ENCODE results near the gene STK39.
A peak's percentile ranks its signal among the peaks of the same experiment; 100 is the strongest.

Gene STK39

DNA sequence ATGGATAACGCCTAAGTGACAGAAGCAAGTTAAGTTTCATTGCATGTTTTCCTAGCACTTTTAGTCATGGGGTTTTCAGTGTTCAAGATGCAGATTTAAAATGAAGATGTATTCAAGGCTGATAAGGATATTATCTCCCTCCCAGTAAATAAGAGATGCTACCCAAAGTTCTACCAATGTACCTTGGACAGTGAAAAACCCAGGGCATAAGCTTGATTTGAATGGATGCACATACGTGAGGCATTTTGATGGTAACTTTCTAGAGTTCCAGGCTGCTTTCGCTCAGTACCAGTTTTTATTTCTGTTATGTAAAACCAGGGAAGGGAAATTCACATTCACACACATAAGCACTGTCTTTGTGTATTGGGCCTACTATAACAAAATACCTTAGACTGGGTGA, 90.3 kb downstream of the STK39 start:
- no peak for DNase-seq

DNA sequence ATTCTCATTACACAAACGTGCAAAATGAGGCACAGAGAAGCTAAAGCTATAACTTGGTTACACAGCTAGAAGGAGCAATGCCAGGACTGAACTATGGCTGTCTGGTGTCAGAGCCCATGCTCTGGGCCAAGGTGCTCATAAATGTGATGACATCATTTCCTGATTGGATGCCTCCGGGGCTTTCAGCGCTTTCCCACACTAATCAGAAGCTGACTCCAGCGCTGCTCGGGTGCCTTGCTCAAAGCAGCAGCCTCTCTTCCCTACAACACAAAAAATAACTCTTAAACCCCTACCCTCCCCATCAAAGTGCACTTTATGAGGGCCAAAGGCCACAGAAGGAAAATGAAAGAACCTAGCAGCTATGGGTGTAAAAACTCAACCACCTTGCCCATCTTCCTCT, 90.7 kb downstream of the STK39 start:
- no peak for DNase-seq

DNA sequence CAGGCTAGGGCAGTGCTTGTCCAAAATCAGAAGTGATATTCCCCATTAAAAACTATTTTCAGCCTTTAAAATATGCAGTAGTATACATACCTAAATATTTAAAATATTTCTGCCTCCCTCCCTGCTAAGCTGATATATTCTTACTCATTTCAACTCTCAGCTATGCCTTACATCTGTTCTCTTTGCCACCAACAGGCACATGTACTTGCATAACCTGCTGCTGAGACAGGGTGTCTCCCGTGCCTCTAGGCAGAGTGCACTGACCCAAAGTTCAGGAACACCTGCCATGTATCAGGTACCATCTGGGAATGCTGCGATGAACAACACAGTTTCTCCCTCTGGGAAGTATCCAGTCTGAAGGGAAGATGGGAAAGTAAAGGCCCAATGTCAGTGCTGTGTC, 91.7 kb downstream of the STK39 start:
- no peak for DNase-seq

DNA sequence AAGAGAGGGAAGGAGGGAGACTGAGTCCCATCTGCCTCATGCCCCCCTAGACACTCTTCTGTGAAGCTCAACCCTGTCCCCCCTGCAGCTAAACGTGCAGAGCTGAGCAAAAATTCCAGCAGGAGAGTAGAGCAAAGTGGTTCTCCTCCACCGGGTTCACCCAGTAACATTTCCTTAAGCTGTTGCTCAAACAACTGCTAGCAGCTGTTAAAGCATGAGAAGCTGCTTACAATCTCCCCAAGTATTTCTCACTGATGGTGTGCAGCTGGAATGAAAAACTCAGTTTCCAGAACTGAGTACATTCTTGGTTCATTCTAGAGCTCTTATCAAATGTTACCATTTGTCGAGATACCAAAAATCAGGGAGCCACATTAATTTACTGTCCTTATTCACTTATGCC, 92.3 kb downstream of the STK39 start:
- DNase-seq, result no peak

DNA sequence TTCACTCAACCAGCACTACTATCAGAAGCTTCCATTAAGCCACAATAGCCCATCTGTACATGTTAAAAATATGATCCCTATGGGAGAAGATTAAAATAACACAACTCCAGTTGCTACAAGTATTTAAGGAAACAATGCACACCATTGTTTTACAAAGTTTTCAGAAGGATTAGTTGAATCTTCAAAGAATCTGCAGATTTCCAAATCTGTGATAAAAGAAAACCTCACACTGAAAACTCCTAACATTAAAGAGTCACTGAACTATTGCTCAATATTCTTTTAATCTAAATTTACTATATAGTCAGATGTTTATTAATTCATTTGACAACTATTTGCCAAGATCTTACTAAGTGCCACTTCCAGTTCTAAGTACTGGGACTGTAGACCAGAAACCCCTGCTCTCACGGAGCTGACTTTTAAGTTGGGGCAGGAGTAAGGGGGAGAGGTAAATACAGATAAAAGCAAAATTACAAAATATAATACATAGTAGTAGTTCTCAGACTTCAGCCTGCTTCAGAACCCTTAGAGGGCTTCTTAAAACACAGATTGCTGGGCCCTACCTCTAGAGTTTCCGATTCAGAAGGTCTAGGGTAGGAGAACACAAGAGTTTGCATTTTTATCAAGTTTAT, 94.4 kb downstream of the STK39 start:
- DNase-seq, result no peak

DNA sequence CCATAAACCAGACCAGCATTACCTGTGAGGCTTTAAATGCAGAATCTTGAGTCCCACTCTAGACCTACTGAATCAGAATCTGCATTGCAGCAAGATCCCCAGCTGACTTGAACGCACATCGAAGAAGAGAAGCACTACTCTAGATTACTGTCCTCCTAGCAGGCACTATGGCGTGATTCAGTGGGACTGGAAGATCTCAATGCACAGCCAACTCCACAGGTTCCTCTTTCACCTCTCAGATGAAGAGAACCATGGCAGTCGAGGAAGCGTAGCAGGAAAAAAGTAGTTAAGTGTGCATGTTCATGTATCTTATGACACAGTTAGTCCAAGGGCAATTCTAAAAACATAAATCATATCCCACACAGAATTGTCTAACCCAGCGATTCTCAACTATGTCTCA, 97.4 kb downstream of the STK39 start:
- no peak for DNase-seq

DNA sequence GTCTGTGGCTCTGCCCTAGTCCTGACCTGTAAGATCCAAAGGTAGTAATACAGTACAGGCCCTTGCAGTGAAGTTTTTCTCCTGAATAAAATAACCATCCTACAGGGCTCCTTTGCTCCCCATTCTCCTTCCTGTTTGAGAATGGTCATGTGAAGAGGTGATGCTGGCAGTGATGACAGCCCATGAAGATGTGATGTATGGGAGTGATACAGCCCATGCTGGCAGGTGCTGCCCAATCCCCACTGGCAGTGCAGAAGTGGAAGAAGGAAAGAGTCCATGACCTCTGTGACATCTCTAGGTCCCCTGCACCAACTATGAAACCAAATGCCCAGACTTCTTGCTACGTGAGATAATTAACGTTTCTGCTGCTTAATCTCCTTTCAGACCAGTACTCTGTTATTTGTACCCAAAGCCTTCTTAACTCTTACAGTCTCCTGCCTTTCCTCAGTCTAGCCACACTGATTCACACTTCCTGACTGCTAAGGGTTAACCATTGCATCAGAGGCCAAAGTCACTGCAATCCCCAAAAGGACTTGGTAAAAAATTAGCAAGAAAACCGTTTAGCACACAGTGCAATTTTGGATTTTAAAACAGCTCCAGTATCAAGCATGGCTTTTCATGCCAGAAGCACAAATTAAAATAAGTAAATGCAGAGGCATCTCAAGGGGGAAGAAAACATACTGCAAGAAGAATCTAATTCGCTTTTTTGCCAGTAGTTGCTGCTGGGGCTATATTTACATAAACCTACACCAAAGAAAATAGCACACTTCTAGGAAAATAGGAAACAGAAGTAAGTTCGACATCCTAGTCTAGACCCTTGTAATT, 98.0 kb downstream of the STK39 start:
- no peak for DNase-seq

DNA sequence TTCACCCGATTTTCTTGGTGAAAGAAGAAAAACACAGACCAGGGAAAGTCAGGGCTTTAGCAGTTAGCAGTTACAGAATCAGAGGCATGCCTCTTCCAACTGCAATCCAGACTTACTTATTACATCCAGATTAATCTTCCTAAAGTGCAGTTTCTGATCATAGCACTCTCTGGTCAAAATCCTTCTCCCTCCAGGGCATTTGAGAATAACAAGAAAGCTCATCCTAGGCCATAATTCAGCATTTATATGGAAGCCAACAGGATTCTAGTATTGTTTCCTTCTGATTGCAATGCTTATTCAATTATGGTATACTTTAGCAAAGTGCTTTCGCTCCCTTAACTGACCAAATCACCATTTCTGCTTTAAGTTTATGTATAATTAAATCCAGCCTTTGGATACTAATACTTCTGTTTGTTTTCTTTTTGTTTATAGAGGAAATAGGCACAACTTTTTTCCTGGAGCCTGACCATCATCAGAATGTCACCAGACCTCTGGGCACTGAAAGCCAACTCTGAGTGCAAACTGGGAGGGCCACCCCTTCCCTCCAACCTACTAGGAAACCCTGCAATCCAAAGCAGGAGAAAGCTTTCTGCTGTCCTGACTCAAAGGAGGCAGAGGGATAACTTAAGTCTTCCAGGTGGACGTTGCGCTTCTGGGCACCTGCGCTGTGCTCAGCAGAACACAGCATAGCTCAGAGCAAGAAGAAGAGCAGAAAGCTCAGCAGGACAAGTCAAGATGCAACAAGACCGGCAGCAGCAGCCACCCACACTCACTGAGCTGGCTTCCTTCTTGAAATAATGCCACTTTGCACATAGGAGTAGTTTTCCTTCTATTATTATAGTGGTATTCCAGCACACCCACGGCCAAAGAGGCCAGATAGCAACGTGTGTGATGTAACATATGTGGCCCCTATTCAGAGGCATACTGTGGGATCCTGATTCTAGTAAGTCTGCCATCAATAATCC, 99.3 kb downstream of the STK39 start:
- no peak for DNase-seq

DNA sequence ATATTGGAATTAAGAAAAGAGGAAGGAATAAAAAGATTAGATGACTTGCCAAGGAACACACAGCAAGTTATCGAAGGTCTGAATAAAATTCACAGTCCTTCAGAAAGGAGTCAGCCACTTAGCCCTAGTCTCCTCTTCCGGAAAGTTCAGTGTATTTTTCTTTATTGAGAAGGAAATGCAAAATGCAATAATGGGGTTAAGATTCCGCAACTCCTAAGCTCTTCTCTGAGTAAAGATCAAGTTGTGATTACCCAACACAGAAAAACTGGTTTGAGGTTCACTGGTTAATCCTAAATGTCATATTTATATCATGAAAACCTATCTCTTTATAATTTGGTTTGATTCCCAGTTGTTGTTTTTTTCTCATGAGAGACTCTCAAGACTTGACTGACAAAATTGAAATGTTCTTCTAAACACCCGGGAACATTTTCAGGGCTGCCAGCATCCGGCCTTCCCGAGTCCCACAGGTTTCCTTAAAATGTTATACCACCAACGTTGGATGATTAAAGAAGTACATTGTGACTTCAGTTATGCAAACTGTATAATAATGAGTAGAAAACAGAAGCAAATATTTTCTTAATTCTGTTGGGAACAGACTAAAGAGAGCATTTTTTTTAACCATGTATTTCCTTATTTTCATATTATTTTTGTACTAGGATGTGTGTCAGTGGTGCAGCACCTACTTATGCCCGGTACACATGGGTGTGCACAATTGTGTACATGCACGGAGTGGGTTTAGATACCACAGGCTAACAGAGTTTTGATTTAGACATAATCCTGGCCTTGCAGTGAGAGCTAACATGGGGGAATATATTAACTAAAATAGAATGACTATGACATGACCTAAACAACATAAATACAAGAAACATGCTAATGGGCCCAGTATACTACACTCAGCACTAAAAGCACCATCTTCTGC, 100.2 kb downstream of the STK39 start:
- no peak for DNase-seq

DNA sequence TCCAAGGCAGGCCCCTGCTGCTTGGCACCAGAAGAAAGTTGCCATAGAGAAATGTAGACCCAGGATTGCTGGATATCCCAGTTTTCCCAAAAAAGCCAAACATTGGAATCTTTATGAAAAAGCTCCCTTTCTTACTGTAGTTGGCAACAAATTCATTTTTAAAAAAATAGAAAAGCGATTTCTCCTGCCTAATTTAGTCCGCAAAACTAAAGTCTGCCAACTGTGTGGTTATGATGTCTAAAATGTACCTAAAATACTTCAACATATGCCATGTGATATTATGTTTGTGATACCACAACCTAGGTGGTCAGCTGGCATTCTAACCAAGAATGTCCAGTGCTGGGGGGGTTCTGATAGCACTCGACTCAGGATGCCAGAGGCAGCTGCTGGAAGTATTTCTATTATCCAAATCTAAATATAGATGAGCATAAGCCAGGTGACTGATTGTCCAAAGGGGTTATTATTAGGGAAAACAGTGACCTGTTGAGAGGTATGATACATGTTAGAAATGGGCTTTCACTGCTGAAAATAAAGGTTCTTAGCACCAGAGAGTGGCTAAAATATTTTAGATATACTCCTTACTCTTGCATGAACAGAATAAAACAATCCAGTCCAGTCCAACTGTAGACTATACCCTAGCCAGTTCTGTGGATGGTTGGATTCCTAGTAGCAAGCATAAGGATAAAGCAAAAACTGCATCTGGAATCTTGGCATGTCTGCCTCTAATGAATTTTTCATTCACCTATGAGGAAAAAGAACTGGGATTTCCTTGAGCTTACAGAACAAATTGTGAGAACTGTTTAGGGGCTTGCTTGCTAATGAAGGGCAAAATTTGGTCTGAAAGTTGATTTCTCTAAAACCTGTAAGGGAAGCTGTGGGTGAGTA, 101.7 kb downstream of the STK39 start:
- DNase-seq, result no peak

DNA sequence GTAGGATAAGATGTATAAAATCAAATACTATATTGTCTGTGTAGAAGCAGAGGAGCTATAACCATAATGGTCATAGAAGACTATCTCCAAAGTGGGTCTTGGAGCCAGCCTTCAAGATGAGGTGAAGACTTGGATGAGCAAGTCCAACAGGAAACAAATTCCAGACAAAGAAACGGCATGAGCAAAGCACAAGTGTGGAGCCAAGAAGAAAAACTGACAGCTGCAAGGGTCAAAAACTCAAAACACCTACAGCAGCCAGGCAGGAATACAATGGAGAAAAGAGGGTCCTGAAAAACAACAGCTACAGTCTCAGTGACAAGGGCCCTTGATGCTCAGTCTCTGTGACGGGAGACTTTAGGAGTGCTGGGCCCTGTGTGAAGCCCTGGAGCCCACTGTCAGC, 102.4 kb downstream of the STK39 start:
- DNase-seq, result no peak

DNA sequence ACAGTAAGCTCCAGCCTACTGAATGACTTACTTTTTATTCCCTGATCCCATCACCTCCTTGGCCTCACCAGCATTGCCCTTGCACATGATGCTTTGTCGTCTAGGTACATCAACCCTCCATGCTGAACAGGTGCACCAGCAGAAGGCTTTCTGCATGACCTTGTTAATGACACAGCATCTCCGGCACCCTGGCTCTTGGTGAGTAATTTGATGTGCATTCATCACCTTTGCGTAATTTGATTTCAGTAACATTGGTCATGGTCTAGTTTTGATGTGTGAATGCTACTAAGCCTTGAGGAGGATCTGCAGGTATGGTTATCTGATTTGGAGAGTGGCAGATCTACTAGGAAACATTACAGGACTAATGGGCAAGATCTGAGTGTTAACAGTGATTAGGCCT, 103.6 kb downstream of the STK39 start:
- no peak for DNase-seq

DNA sequence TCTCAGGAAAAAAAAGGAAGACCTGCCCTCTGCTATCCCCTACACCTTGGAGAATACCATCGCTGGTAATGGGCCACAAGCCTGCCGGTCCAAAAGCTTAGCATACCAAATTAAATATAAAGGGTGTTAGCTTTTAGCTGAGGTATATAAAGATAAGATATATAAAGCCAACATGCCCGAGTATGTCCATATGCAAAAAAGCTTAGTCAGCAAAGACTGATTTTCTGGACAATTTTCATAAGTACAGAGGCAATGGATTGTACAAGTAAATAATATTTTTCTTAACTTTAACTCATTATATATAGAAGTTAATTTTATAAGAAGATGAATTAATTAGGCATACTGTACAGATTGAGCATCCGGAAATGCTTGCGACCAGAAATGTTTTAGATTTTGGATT, 106.5 kb downstream of the STK39 start:
- no peak for DNase-seq

DNA sequence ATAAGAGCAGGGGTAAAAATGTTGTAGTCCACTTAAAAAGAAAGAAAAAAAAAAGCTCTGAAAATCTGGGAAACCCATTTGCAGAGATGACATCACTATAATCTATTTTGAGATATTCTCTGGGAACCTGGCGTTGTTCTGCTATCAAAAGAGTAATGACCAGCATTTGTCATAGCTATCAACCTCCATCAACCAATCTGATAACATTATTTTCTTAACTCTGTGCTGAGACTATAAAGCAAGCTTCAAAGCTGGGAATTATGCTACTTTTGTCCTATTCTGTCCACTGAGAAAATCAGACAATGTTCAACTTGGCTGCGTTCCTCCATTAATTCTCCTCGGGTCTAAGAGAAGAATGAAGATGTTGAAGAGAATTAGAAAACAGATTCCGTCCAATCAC, 107.5 kb downstream of the STK39 start:
- DNase-seq, result no peak

DNA sequence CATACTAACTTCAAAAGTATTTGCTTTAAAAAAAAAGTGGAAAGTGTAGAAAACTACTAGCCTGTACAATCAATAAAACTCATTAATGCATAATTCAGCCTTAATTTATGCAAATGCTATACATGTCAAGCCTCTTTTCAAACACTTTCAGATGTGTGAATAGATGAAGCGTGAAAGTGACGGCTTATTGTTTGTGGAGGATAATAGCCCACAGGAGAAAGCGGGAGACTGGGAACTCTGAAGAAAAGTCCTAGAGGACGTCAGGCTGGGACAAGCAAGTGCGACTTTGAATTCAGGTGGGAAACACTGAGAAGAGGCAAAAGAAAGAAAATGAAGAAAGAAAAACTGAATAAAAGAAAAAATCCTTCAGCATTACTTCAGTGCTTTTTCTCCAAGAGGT, 108.5 kb downstream of the STK39 start:
- DNase-seq, result no peak

DNA sequence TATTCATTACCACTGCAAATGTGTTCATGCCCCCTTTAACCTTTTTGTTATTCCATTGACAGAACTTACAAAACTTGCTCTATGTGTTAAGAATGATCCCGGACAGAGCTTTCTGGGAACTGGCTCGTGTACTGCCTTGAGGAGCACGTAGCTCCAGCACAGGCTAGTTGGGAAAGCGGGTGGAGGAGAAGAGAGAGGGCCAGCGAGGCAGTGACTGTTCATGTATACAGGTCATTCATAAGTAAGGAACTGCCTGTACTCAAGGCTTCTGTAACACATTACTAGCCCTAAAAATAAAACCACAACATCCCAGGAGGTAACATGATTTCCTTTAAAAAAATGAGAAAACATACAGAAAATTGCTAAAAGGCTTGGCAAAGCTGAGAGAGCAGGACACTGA, 109.0 kb downstream of the STK39 start:
- DNase-seq, result no peak

DNA sequence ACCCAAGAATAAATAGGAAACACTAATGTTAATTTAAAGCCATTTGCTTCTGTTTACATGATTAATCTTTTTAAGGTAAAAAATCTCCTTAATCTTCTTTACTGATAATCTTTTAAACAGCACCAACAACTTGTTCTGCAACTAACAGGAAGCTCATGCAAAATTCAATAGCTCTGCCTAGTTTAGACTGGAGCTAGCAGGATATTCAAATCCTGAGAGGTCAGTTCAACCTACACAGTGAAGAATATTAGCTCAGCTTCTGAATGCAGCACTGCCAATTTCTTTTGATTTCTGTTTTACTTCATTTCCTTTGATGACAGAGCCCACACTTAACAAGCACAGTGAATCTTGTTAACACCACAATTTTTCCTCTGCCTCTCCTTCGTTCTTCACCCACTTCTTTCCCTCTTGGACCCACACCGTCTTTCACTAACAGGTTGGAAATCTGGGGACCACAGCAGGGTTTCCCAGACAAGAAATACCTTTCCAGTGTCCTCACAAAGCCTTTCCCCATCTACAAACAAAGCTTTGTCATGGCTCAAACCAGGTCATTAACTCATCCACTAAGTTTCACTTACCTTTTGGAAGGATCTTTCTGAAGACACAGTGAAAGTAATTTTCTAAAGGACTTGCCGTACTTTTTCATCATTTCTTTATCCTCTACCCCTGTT, 109.8 kb downstream of the STK39 start:
- peak; percentile 36 for DNase-seq

DNA sequence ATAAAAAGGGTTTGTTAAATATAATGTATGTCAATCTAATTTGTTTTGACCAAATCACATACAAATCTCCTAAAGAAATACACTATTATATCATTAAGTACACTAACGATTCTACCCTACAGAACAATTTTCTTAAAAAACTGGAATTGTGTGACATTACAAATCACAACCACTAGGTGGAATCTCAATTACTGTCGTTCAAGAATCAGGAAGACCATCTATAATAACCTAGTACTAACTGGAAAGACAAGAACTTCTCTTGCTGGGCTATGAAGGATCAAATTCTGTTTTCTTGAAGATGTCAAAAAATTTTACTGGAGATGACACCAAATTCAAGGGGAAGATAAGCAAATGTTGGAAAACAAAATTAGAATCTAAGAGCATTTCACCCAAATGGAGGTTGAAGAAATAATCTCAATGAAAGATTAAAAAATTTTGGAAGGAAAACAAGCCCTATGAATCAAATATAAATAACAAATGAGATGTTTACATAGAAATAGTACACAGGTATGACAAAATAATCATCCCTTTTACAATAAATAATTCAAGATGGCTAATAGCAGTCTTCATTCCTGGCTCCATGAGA, 110.9 kb downstream of the STK39 start:
- DNase-seq, result no peak

DNA sequence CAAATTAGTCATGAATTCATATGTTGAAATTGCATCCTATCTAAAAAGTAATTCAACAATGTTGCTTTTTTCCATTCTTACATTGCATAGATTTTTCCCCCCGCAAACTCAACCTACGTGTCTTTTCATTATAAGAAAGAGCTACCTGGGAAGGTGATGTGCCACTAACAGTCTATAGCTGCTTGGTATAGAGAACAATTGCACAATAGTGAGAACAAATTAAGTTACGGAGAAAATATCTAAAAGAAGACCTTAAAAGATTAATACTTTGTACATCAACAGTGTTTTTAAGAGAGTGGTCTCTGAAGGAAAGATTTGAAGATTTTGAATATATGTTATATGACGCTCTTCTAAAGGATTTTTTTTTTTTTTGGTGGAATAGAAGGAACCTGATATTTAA, 111.8 kb downstream of the STK39 start:
- no peak for DNase-seq

DNA sequence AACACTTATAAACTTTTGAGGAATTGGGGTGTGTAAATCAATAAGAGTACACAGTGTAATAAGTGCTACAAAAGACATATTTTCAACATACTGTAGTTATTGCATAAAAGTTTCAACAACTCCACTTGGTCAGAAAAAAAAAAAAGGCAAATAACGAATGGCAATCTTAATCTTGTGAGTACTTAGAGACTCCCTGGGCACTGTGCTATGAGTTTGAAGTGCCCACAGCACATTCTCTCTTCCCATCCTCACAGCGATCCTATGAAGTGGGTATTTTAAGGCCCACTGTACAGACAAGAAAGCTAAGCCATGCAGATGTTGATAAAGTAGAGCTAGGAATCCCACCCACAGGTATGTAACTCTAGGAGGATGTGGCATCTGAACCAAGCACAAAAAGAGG, 112.3 kb downstream of the STK39 start:
- DNase-seq, result no peak

DNA sequence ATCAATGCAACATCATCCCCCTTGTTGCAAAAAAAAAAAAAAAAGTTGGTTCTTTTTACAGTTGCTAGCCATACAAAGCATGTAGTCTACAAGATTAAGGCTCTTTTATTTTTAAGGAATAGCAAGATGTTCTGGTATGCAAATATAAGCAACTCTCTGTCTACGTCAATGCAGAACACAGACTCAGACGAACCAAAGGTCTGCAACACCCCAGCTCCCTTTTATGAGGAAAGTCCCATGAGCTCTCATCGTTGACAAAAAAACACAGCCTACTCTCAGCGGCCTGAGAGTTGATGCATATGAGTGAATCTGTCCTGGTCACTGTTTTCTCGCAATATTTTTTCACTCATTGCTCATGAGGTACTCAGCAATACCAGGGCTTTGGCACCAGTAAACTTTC, 112.9 kb downstream of the STK39 start:
- no peak for DNase-seq
